A673 (cell line): Measurements from ENCODE around the gene FASTKD3. TPM values are rescaled to one million over a fixed set of nuclear protein-coding genes. Genes with fewer than 3 reads are reported as not detected.

Experiments
- BruUV-seq: library from RNA; stranded (reverse); fragments of 400-500 nt; replicated peaks from 2 replicates; lab custom pipeline; 2021; lab: Mats Ljungman, UMichigan
- CTCF ChIA-PET: fragments of 300-600 bp; sonication (Branson Sonifier 250); formaldehyde crosslinking; loops from one replicate; lab custom pipeline; 2022; ENCODE audit warnings: antibody characterized with exemption; lab: Charles Lee
- POLR2A ChIA-PET: fragments of 300-600 bp; sonication (Branson Sonifier 250); formaldehyde crosslinking; loops from one replicate; lab custom pipeline; 2022; ENCODE audit warnings: antibody characterized with exemption; ENCODE audit not compliant: low non-redundant PET; lab: Charles Lee
- DNase-seq: peaks from one replicate; pipeline ENCODE4 v3.0.0-alpha.2; 2015; ENCODE audit warnings: low spot score
- H3K27ac ChIP-seq: fragments of 200-600 bp; sonication (generic); 2 replicates; pipeline ENCODE4 v1.5.1; 2016; ENCODE audit warnings: mixed run types, low read depth, mild to moderate bottlenecking, mixed read lengths, antibody characterized with exemption, low read length; ENCODE audit not compliant: poor library complexity, severe bottlenecking
- H3K27me3 ChIP-seq: fragments of 200-600 bp; sonication (generic); replicated peaks from 2 replicates; pipeline ENCODE4 v1.6.1; 2017; ENCODE audit warnings: mixed run types, low read depth, mild to moderate bottlenecking, mixed read lengths, antibody characterized with exemption, low read length; ENCODE audit not compliant: insufficient read depth, poor library complexity
- H3K36me3 ChIP-seq: fragments of 200-600 bp; sonication (generic); 2 replicates; pipeline ENCODE4 v1.6.1; 2016; ENCODE audit warnings: mixed run types, mild to moderate bottlenecking, mixed read lengths, antibody characterized with exemption, low read length; ENCODE audit not compliant: insufficient read depth, poor library complexity, severe bottlenecking
- H3K4me1 ChIP-seq: fragments of 200-600 bp; sonication (generic); 2 replicates; pipeline ENCODE4 v1.6.1; 2017; ENCODE audit warnings: mixed run types, mild to moderate bottlenecking, mixed read lengths, antibody characterized with exemption, low read length; ENCODE audit not compliant: insufficient read depth, poor library complexity, severe bottlenecking
- H3K4me3 ChIP-seq: fragments of 200-600 bp; sonication (generic); 2 replicates; pipeline ENCODE4 v1.5.1; 2016; ENCODE audit warnings: low read depth, mixed run types, mild to moderate bottlenecking, mixed read lengths, low read length; ENCODE audit not compliant: poor library complexity, severe bottlenecking
- H3K9me3 ChIP-seq: fragments of 200-600 bp; sonication (generic); 2 replicates; pipeline ENCODE4 v1.6.1; 2016; ENCODE audit warnings: mixed run types, low read depth, mild to moderate bottlenecking, mixed read lengths, antibody characterized with exemption, low read length; ENCODE audit not compliant: poor library complexity, severe bottlenecking
- EZH2 ChIP-seq: fragments of 200-600 bp; sonication (generic); IDR thresholded peaks from 2 replicates; pipeline ENCODE4 v1.6.1; 2017; ENCODE audit warnings: borderline replicate concordance, low read depth, mild to moderate bottlenecking, mixed read lengths, antibody characterized with exemption, low read length; ENCODE audit not compliant: poor library complexity, severe bottlenecking
- intact Hi-C: fragments of 100-400 bp; cut with micrococcal nuclease; formaldehyde crosslinking; loops from one replicate; pipeline ENCODE4 v1.10.0; 2022; ENCODE audit not compliant: unreplicated experiment
- total RNA-seq: library from RNA; stranded (reverse); gene quantifications from 2 replicates; pipeline ENCODE4 v1.2.3, GENCODE V29; 2021
- TF ChIP-seq, protein P1 (sequence below): fragments of 300-800, 200-600 bp; sonication (generic); conservative IDR thresholded peaks from 2 replicates; pipeline ENCODE4 v1.5.1; 2017; ENCODE audit warnings: low read depth, mild to moderate bottlenecking, antibody characterized with exemption, low read length, moderate library complexity, mixed read lengths

Gene FASTKD3
- total RNA-seq, 1 experiment from 2014 or later: 16.8 TPM

- peak; percentile 76 for DNase-seq
- Histone ChIP-seq H3K27me3 (peaks cover 11% of the 10 kb centered on the region), H3K9me3 (no peaks in the 10 kb centered on the region), H3K36me3 (no peaks in the 10 kb centered on the region), H3K4me1 (no peaks in the 10 kb centered on the region), H3K4me3 (no peak overlapping the region), H3K27ac (no peak overlapping the region)
- POLR2A ChIA-PET: no interaction called here
- TF ChIP-seq, protein P1, sequence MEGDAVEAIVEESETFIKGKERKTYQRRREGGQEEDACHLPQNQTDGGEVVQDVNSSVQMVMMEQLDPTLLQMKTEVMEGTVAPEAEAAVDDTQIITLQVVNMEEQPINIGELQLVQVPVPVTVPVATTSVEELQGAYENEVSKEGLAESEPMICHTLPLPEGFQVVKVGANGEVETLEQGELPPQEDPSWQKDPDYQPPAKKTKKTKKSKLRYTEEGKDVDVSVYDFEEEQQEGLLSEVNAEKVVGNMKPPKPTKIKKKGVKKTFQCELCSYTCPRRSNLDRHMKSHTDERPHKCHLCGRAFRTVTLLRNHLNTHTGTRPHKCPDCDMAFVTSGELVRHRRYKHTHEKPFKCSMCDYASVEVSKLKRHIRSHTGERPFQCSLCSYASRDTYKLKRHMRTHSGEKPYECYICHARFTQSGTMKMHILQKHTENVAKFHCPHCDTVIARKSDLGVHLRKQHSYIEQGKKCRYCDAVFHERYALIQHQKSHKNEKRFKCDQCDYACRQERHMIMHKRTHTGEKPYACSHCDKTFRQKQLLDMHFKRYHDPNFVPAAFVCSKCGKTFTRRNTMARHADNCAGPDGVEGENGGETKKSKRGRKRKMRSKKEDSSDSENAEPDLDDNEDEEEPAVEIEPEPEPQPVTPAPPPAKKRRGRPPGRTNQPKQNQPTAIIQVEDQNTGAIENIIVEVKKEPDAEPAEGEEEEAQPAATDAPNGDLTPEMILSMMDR: peak; percentile 92
- TF ChIP-seq EZH2: no peak
- intact Hi-C loops: loop anchor here (5.0 kb wide), 1 partner anchor 554 kb away; no protein-coding TSS in a partner anchor
- CTCF ChIA-PET: no interaction called here
- no TSS peak for BruUV-seq
Measured at GRCh38 chr5:7815892-7816534, 52.8 kb downstream of the FASTKD3 start.

DNA sequence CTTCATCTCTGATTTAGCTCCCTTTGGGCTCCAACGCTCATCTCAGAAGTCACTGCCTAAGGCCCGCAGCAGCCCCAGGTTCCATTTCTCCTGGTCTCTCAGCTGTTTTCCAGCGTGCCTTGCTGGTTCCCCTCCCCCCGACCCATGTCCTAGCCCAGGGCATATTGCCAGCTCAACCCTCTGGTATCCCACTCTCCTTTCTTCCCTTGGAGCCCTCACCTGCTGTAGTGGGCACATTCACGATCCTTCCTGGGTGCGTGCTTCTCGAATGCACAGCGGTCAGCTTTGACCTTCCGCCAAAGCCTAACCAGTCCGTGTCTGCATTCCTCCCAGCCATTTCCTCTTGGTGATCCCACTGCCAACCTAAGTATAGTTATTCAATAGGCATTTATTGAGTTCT, 54.0 kb downstream of the FASTKD3 start:
- no peak for DNase-seq
- TF ChIP-seq, protein P1: no peak
- no peak for TF ChIP-seq EZH2
- no peak overlapping the region for H3K4me3 ChIP-seq
- peaks cover 11% of the 10 kb centered on the region for H3K27me3 ChIP-seq
- ChIA-PET POLR2A (no interaction called here), CTCF (no interaction called here)
- H3K27ac ChIP-seq: no peak overlapping the region
- no peaks in the 10 kb centered on the region for H3K9me3 ChIP-seq
- no peaks in the 10 kb centered on the region for H3K4me1 ChIP-seq
- no peaks in the 10 kb centered on the region for H3K36me3 ChIP-seq
- intact Hi-C loops: loop anchor here (5.0 kb wide), 1 partner anchor 553 kb away; no protein-coding TSS in a partner anchor
- no TSS peak for BruUV-seq

GRCh38 chr5:7813576-7813975, 55.3 kb downstream of the FASTKD3 start:
- BruUV-seq: no TSS peak
- CTCF ChIA-PET: no interaction called here
- Histone ChIP-seq H3K4me3 (no peak overlapping the region), H3K36me3 (no peaks in the 10 kb centered on the region), H3K4me1 (no peaks in the 10 kb centered on the region), H3K9me3 (no peaks in the 10 kb centered on the region), H3K27ac (no peak overlapping the region), H3K27me3 (peaks cover 11% of the 10 kb centered on the region)
- intact Hi-C loops: no loop called here
- DNase-seq: no peak
- TF ChIP-seq, protein P1: no peak
- no peak for TF ChIP-seq EZH2
- POLR2A ChIA-PET: no interaction called here
